GM18507 (cell line): Measurements from ENCODE around the gene CEACAM7.

Experiments
- DNase-seq: peaks from one replicate; pipeline ENCODE4 v3.0.0; 2011; ENCODE audit warnings: low read depth; ENCODE audit not compliant: insufficient read length; ENCODE audit errors: extremely low spot score
- FAIRE-seq: peaks from 2 replicates; lab custom pipeline; 2011; peaks lifted over from hg19 to GRCh38; lab: Jason Lieb, UNC

CEACAM7 gene

DNA sequence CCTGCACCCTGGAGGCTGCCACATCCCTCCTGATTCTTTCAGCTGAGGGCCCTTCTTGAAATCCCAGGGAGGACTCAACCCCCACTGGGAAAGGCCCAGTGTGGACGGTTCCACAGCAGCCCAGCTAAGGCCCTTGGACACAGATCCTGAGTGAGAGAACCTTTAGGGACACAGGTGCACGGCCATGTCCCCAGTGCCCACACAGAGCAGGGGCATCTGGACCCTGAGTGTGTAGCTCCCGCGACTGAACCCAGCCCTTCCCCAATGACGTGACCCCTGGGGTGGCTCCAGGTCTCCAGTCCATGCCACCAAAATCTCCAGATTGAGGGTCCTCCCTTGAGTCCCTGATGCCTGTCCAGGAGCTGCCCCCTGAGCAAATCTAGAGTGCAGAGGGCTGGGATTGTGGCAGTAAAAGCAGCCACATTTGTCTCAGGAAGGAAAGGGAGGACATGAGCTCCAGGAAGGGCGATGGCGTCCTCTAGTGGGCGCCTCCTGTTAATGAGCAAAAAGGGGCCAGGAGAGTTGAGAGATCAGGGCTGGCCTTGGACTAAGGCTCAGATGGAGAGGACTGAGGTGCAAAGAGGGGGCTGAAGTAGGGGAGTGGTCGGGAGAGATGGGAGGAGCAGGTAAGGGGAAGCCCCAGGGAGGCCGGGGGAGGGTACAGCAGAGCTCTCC lies 13.5 kb upstream of the CEACAM7 start:
- peak; percentile 35 for FAIRE-seq
- DNase-seq = no peak

DNA sequence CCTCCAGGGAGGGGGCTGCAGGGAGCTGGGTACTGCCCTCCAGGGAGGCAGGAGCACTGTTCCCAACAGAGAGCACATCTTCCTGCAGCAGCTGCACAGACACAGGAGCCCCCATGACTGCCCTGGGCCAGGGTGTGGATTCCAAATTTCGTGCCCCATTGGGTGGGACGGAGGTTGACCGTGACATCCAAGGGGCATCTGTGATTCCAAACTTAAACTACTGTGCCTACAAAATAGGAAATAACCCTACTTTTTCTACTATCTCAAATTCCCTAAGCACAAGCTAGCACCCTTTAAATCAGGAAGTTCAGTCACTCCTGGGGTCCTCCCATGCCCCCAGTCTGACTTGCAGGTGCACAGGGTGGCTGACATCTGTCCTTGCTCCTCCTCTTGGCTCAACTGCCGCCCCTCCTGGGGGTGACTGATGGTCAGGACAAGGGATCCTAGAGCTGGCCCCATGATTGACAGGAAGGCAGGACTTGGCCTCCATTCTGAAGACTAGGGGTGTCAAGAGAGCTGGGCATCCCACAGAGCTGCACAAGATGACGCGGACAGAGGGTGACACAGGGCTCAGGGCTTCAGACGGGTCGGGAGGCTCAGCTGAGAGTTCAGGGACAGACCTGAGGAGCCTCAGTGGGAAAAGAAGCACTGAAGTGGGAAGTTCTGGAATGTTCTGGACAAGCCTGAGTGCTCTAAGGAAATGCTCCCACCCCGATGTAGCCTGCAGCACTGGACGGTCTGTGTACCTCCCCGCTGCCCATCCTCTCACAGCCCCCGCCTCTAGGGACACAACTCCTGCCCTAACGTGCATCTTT lies 12.5 kb upstream of the CEACAM7 start:
- FAIRE-seq = no peak
- no peak for DNase-seq

DNA sequence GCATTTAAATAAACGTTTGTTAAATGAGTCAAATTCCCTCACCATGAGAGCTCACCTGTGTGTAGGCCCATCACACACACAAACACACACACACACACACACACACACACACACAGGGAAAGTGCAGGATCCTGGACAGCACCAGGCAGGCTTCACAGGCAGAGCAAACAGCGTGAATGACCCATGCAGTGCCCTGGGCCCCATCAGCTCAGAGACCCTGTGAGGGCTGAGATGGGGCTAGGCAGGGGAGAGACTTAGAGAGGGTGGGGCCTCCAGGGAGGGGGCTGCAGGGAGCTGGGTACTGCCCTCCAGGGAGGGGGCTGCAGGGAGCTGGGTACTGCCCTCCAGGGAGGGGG lies 11.9 kb upstream of the CEACAM7 start:
- FAIRE-seq = no peak
- DNase-seq = no peak

- DNase-seq (no peak), FAIRE-seq (no peak)
Observed at GRCh38 chr19:41699231-41699967, 11.3 kb upstream of the CEACAM7 start.

- DNase-seq = peak; percentile 48
- peak; percentile 87 for FAIRE-seq
Observed at GRCh38 chr19:41698746-41699230, 10.7 kb upstream of the CEACAM7 start.

GRCh38 chr19:41697198-41697855 lies 9.3 kb upstream of the CEACAM7 start:
- DNase-seq (no peak), FAIRE-seq (no peak)

GRCh38 chr19:41696402-41697197 lies 8.5 kb upstream of the CEACAM7 start:
- FAIRE-seq = no peak

DNA sequence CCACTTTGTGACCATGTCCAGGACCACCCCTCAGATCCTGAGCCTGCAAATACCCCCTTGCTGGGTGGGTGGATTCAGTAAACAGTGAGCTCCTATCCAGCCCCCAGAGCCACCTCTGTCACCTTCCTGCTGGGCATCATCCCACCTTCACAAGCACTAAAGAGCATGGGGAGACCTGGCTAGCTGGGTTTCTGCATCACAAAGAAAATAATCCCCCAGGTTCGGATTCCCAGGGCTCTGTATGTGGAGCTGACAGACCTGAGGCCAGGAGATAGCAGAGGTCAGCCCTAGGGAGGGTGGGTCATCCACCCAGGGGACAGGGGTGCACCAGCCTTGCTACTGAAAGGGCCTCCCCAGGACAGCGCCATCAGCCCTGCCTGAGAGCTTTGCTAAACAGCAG lies 7.7 kb upstream of the CEACAM7 start:
- FAIRE-seq (no peak), DNase-seq (no peak)

More at GRCh38 chr19:41696402-41697197, 8.5 kb upstream of the CEACAM7 start:
- DNase-seq = no peak

DNA sequence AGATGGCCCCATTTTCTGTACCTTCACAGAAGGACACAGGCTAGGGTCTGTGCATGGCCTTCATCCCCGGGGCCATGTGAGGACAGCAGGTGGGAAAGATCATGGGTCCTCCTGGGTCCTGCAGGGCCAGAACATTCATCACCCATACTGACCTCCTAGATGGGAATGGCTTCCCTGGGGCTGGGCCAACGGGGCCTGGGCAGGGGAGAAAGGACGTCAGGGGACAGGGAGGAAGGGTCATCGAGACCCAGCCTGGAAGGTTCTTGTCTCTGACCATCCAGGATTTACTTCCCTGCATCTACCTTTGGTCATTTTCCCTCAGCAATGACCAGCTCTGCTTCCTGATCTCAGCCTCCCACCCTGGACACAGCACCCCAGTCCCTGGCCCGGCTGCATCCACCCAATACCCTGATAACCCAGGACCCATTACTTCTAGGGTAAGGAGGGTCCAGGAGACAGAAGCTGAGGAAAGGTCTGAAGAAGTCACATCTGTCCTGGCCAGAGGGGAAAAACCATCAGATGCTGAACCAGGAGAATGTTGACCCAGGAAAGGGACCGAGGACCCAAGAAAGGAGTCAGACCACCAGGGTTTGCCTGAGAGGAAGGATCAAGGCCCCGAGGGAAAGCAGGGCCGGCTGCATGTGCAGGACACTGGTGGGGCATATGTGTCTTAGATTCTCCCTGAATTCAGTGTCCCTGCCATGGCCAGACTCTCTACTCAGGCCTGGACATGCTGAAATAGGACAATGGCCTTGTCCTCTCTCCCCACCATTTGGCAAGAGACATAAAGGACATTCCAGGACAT lies 7.0 kb upstream of the CEACAM7 start:
- no peak for DNase-seq
- FAIRE-seq = no peak

DNA sequence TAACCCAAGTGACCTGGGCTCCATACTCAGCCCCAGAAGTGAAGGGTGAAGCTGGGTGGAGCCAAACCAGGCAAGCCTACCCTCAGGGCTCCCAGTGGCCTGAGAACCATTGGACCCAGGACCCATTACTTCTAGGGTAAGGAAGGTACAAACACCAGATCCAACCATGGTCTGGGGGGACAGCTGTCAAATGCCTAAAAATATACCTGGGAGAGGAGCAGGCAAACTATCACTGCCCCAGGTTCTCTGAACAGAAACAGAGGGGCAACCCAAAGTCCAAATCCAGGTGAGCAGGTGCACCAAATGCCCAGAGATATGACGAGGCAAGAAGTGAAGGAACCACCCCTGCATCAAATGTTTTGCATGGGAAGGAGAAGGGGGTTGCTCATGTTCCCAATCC lies 6.1 kb upstream of the CEACAM7 start:
- DNase-seq = no peak
- FAIRE-seq = no peak

GRCh38 chr19:41691268-41691970 lies 3.3 kb upstream of the CEACAM7 start:
- peak; percentile 85 for FAIRE-seq
- DNase-seq = no peak

DNA sequence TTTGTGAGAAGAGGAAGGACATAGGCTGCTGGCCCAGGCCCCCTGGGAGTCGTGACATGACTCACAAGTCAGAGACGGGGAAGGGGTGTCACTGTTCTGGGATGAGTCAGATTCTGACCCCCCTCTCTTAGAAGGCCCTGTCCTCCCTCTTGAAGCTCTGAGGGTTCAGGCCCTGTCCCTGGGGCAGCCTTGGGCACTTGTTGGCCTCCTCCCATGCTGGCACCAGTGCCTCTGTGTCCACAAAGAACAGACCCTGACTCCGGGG lies 2.7 kb upstream of the CEACAM7 start:
- DNase-seq (no peak), FAIRE-seq (no peak)

DNA sequence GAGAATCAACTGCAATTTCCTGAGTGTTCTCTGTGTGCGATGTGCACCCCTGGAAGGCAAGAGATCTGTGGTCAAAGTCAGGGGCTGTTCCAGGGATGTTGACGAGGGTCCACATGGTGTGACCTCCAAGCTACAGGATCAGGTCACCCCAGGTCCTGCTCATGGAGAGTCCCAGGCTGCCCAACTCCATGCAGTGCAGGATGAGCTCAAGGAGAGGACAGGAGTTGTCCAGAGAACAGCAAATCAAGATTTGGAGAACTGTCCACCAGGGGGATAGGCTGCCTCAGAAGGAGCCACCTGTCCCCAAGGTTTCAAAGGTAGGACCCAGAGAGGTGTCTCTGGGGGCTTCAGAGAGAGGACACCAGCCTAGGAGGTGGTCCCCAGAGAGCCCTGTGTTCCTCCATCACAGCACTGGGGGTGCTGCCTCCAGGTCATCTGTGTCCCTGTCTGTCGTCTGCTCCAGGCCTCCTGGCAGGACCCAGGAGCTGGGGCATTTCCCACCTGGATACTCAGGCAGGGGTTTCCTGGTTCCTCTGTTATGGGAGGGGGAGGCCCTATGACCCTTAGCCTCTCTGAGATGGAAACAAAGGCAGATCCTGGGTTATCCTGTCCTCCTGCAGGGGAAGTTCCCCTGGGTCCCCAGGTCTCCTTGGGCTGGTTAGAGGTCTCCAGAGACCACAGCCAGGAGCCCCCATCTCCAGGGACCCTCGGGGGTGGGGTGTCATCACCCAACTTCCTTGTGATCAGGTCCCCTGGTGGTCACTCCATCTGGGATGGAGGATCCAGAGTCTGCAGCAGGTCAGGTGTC lies 2.1 kb upstream of the CEACAM7 start:
- FAIRE-seq (no peak), DNase-seq (no peak)

DNA sequence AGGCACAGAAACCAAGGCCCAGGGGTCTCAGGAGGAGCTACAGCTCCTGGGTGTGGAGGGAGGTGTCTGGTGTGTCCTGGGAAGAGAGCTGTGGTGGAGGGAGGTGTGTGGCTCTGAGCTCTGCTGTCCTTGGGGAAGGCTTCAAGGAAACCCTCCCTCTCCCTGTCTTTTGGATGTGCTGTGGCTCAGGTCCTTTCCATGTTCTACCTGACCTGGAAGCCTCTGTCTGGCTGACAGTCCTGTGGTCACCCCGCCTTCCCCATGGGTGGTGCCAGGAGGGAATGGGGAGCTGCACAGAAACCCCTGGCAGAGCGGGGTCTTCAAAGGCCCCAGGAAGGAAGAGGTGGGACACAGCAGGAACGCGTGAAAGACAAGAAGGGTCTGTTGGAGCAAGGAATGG lies 617 bp upstream of the CEACAM7 start:
- no peak for FAIRE-seq
- DNase-seq = no peak

- no peak for DNase-seq
- FAIRE-seq = no peak
Observed at GRCh38 chr19:41687419-41687818, 651 bp downstream of the CEACAM7 start.

- FAIRE-seq (no peak), DNase-seq (no peak)
Observed at GRCh38 chr19:41682437-41682836, 5.6 kb downstream of the CEACAM7 start.

- DNase-seq (no peak), FAIRE-seq (no peak)
Observed at GRCh38 chr19:41671486-41671885, 16.6 kb downstream of the CEACAM7 start.
